HEK293T (cell line): ENCODE data around the gene SIGLEC12.

Source experiments
- ARNT ChIP-seq: fragments of 450-650 bp; IDR thresholded peaks from 2 replicates; pipeline ENCODE4 v1.6.1; 2017; ENCODE audit warnings: mild to moderate bottlenecking
- CTBP1 ChIP-seq: fragments of 450-650 bp; IDR thresholded peaks from 2 replicates; pipeline ENCODE4 v1.6.1; 2016; ENCODE audit warnings: borderline replicate concordance
- FOXM1 ChIP-seq: fragments of 450-650 bp; IDR thresholded peaks from 2 replicates; pipeline ENCODE4 v1.6.1; 2017; ENCODE audit warnings: mild to moderate bottlenecking, borderline replicate concordance
- SP1 ChIP-seq: fragments of 450-650 bp; IDR thresholded peaks from 2 replicates; pipeline ENCODE4 v1.6.1; 2017
- SUZ12 ChIP-seq: fragments of 450-650 bp; IDR thresholded peaks from 2 replicates; pipeline ENCODE4 v1.6.1; 2016; ENCODE audit warnings: mild to moderate bottlenecking

DNA sequence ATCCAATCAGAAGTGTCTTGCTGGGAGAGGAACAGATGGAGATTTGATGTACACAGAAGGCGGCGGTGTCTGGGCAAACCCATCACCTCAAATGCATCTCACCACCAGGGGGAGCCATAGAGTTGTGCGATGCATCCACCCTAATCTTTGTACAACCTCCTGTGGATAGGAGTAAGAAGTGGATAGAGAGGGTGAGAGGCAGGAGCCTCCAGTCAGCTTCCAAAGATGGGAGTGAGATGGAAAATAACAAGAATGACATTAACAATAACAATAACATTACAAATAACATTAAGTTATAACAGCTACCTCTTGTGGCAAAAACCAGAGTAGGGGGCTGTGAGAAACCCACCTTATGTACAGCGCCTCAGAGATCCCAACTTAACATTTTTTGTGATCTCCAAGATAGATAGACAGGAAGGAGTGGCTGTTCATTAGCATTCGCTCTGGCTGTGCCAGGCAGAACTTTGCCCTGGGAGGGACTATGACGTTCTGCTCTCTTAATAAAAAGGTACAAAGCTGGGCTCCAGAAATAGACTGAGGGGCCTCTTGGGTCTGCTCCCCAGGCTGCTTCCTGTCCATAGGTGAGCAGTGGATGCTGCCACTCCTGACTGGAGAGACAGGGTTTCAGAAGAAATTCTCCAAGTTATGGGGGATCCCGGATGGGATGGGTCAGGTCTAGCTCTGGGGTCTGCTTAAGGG lies 28.4 kb downstream of the SIGLEC12 start:
- no peak for TF ChIP-seq SP1
- TF ChIP-seq FOXM1, result no peak
- TF ChIP-seq SUZ12, result no peak
- no peak for TF ChIP-seq ARNT
- TF ChIP-seq CTBP1, result no peak
